Uterus (tissue), 4 donors: Measurements from ENCODE around the gene P3H2. TPM values are rescaled to one million over a fixed set of nuclear protein-coding genes. Genes with fewer than 3 reads are reported as not detected.

Experiments used
- DNase-seq, 2 donors: peaks; one replicate each; pipeline ENCODE4 v3.0.0-alpha.2; 2019 to 2020
- H3K27ac ChIP-seq, 2 donors: fragments of 200-600 bp; sonication (generic); 1 replicate in 1 of 2; 2 replicates in 1 of 2; pipeline ENCODE4 v1.5.1; 2016 to 2018
- H3K27me3 ChIP-seq, 2 donors: fragments of 200-600 bp; sonication (generic); one replicate each; pipeline ENCODE4 v1.5.1; 2018 to 2019; ENCODE audit warnings: control low read depth in 1 of 2
- H3K36me3 ChIP-seq, 2 donors: fragments of 200-600 bp; sonication (generic); one replicate each; pipeline ENCODE4 v1.5.1; 2019; ENCODE audit warnings: control low read depth in 1 of 2
- H3K4me1 ChIP-seq, 2 donors: fragments of 200-600 bp; sonication (generic); one replicate each; pipeline ENCODE4 v1.5.1; 2018 to 2019; ENCODE audit warnings: control low read depth in 1 of 2
- H3K4me3 ChIP-seq, 2 donors: fragments of 200-600 bp; sonication (generic); 1 replicate in 1 of 2; 2 replicates in 1 of 2; pipeline ENCODE4 v1.5.1; 2018 to 2019; ENCODE audit warnings: mild to moderate bottlenecking in 1 of 2
- H3K9me3 ChIP-seq, 2 donors: fragments of 200-600 bp; sonication (generic); one replicate each; pipeline ENCODE4 v1.5.1; 2019; ENCODE audit warnings: control low read depth in 1 of 2
- CTCF ChIP-seq, 4 experiments: fragments of 200-600 bp in 2 of 4; fragments of 450-650 bp in 2 of 4; sonication (generic) in 2 of 4; IDR thresholded peaks; one replicate each; pipeline ENCODE4 v1.5.1; 2016 to 2019; ENCODE audit warnings: antibody characterized with exemption in 4 of 4, mild to moderate bottlenecking in 2 of 4, moderate library complexity in 1 of 4
- POLR2A ChIP-seq, 2 donors: fragments of 450-650 bp; IDR thresholded peaks; one replicate each; pipeline ENCODE4 v1.6.1; 2016; ENCODE audit warnings: antibody characterized with exemption in 2 of 2, mild to moderate bottlenecking in 1 of 2, moderate library complexity in 1 of 2
- intact Hi-C: fragments of 100-400 bp; cut with DNase I; formaldehyde crosslinking; loops from one replicate; pipeline ENCODE4 v1.15.1; 2023; ENCODE audit warnings: low total_unique reads
- total RNA-seq, 4 donors: library from RNA; depleted of rRNA in 3 of 4; stranded (reverse); fragments of >200 nt in 3 of 4; gene quantifications; one replicate each; pipeline versions ENCODE4 v1.1.0 to v1.2.4, GENCODE V29; 2014 to 2023
- donor health status: DM: yes; HTN: yes; CAD: no.

Gene P3H2
- total RNA-seq, 4 donors from 2014 or later, result 12.6 to 441 (median 30.6) TPM

DNA sequence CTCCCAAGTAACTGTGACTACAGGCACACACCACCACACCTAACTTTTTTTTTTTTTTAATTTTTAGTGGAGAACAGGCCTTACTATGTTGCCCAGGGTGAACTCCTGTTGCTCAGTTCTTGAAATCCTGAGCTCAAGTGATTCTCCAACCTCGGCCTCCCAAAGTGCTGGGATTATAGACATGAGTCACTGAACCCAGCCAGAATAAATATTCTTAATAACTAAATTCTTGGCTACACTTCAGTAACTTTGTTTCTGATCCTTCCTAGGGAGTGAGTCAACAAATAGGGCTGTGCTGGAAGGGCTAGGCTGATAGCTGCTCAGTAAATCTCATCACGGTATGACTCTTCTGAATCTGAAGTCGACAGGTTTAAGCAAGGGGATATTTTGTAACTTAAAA, 56.6 kb downstream of the P3H2 start:
- no peak overlapping the region for H3K4me3 ChIP-seq
- H3K9me3 ChIP-seq, result no peaks in the 10 kb centered on the region
- no peak overlapping the region for H3K27ac ChIP-seq
- no peaks in the 10 kb centered on the region for H3K36me3 ChIP-seq
- intact Hi-C loops, result no loop called here
- no peak for DNase-seq
- no peaks in the 10 kb centered on the region for H3K27me3 ChIP-seq
- TF ChIP-seq POLR2A (IDR thresholded peaks at IDR 0.05) (no peak), CTCF (IDR thresholded peaks at IDR 0.05) (no peak)
- peaks cover 0 to 3% of the 10 kb centered on the region in 2 donors for H3K4me1 ChIP-seq

DNA sequence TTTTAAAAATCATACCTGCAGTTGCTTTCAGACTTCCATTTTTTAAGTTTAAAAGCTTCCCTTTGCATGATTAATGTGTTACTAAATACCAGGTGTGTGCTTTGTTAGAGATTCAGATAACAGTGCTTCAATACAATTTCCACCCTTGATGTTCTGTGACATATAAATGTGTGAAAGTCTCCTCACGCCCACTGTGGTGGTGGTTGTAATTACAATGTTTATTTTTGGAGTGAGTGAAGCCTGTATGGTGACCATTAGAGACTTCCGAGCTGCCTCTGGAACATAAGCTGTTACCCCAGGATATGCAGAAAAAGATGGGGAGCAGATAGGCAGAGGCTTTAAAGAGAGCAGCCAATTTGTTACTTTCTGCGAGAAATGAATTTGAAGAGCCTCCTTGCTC, 57.2 kb downstream of the P3H2 start:
- no peak for TF ChIP-seq CTCF (IDR thresholded peaks at IDR 0.05)
- no peak for TF ChIP-seq POLR2A (IDR thresholded peaks at IDR 0.05)
- Histone ChIP-seq H3K9me3 (no peaks in the 10 kb centered on the region), H3K4me3 (no peak overlapping the region), H3K27ac (no peak overlapping the region), H3K4me1 (peaks cover 0 to 10% of the 10 kb centered on the region in 2 donors), H3K27me3 (no peaks in the 10 kb centered on the region), H3K36me3 (no peaks in the 10 kb centered on the region)
- no peak for DNase-seq
- intact Hi-C loops, result no loop called here

GRCh38 chr3:190060192-190060775, 60.4 kb downstream of the P3H2 start:
- H3K27me3 ChIP-seq, result no peaks in the 10 kb centered on the region
- H3K4me1 ChIP-seq, result peaks cover 0 to 11% of the 10 kb centered on the region in 2 donors
- H3K4me3 ChIP-seq, result no peak overlapping the region
- no peak for TF ChIP-seq CTCF (IDR thresholded peaks at IDR 0.05)
- no peak for TF ChIP-seq POLR2A (IDR thresholded peaks at IDR 0.05)
- H3K27ac ChIP-seq, result peak overlapping the region in 1 of 2 donors; percentile 83
- intact Hi-C loops, result no loop called here
- no peaks in the 10 kb centered on the region for H3K36me3 ChIP-seq
- no peaks in the 10 kb centered on the region for H3K9me3 ChIP-seq
- no peak for DNase-seq

GRCh38 chr3:190059242-190059590, 61.5 kb downstream of the P3H2 start:
- TF ChIP-seq POLR2A (IDR thresholded peaks at IDR 0.05), result no peak
- TF ChIP-seq CTCF (IDR thresholded peaks at IDR 0.05), result no peak
- peaks cover 0 to 11% of the 10 kb centered on the region in 2 donors for H3K4me1 ChIP-seq
- H3K27me3 ChIP-seq, result no peaks in the 10 kb centered on the region
- no peaks in the 10 kb centered on the region for H3K9me3 ChIP-seq
- intact Hi-C loops, result no loop called here
- H3K27ac ChIP-seq, result peak overlapping the region; percentile 60 to 83
- no peaks in the 10 kb centered on the region for H3K36me3 ChIP-seq
- H3K4me3 ChIP-seq, result no peak overlapping the region
- no peak for DNase-seq

GRCh38 chr3:190058521-190059241, 62.0 kb downstream of the P3H2 start:
- TF ChIP-seq CTCF (IDR thresholded peaks at IDR 0.05), result no peak
- TF ChIP-seq POLR2A (IDR thresholded peaks at IDR 0.05), result no peak

More at GRCh38 chr3:190058521-190059241, 62.0 kb downstream of the P3H2 start:
- Histone ChIP-seq H3K9me3 (no peaks in the 10 kb centered on the region), H3K4me3 (no peak overlapping the region), H3K36me3 (no peaks in the 10 kb centered on the region), H3K27me3 (no peaks in the 10 kb centered on the region), H3K4me1 (peaks cover 0 to 11% of the 10 kb centered on the region in 2 donors), H3K27ac (peak overlapping the region; percentile 60 to 83)
- intact Hi-C loops, result no loop called here
- no peak for DNase-seq
